Middle frontal gyrus (tissue), 1 donor: ENCODE measurements around the gene SLC26A1.

Source experiments
- DNase-seq: peaks from one replicate; pipeline ENCODE4 v3.0.0-alpha.2; 2015; ENCODE audit warnings: low spot score; ENCODE audit errors: extremely low spot score

The SLC26A1 gene

DNA sequence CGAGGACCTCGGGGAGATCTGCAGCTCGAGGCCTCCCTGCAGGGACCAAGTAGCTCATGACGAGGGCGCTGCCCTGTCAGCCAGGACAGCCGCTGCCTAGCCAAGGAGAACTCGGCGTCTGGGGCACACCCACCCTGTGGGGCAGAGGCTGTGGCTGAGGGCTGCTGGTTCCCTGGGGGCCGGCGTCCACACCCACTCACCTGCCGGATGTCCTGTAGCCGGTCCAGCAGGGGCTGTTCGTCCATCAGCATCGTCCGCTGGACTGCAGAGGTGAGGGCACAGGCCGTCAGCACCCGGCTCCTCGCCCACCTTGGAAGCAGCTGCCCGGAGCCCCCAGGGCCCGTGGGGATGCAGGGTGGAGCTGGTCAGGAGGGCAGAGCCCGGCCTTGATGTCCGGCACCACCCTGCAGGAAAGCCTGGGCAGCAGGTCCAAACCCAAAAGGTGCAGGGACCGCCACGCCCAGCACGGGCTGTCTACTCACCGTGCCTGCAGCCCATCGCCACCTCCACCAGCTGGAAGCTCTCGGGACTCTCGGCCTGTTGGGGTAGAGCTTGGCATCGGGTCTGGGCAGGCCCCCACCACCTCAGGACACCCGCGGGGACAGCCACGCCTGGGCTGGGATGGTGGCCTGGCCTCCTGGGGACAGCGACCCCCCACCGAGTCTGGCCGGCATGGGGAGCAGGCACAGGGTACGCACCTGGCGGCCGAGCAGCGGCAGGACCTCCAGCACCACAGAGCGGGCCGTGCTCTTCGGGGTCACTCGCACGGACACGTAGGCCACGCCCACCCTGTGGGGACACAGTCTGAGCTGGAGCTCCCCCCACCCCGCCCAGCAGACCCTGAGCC, 26.7 kb downstream of the SLC26A1 start:
- DNase-seq: no peak

GRCh38 chr4:965766-966134, 27.5 kb downstream of the SLC26A1 start:
- DNase-seq: no peak

DNA sequence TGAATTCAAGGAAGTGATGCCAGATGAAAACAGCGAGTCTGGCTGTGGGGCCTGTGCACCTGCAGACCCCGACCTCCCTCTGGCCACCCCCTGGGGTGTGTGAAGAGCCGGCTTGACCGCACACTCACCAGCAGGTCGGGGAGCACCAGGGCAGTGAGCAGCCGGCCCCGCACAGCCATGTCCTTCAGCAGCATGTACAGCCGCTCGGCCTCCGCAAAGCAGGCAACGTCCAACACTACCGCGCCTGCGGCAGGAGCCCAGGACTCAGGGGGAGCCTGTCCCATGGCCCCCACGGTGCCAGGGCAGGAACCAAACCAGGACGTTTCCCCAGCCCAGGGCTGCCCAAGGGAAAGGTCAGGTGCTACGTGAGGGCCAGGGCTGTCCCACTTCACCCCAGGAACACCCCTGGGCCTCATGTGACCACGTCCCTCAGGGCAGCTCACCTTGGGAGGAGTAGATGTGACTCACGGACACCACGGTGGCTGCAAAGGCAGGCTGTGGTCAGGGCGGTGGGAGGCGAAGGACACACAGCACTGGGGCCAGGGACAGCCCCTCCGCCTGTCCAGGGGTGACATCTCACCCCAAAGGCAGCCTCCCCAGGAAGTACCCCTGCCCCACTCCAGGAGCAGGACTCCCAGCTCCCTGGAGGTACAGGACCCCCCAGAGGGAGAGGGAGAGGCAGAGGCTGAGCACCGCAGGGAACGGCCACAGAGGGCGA, 28.0 kb downstream of the SLC26A1 start:
- DNase-seq: no peak

DNA sequence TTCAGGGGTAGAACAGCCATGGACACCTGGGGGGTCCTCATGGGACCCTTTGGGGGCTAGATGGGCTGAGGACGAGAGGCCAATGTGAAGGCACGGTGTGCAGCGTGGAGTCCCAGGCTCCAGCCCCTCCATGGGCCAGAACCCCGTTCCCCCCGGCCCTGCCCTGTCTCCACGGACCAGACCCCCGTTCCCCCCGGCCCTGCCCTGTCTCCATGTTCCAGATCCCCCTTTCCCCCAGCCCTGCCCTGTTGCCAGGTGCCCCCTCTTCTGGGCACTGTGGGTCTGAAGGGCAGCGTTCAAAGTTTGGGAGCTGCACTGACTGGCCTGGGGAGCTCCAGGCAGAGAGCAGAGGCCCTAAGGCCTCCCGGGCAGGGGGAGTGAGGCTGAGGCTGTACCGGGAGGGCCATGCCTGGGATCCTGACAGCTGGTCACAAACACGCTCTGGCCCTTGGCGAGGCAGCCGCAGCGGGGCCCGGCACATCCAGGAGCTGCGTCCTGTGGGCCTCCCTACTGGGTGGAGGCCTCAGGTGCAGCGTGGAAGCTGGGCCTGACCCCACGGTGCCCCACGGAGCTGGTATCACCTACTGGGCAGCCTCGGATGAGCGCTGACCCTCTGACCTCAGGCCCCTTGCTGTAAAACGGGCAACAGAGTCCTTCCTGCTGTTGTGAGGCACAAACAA, 28.7 kb downstream of the SLC26A1 start:
- DNase-seq: no peak

DNA sequence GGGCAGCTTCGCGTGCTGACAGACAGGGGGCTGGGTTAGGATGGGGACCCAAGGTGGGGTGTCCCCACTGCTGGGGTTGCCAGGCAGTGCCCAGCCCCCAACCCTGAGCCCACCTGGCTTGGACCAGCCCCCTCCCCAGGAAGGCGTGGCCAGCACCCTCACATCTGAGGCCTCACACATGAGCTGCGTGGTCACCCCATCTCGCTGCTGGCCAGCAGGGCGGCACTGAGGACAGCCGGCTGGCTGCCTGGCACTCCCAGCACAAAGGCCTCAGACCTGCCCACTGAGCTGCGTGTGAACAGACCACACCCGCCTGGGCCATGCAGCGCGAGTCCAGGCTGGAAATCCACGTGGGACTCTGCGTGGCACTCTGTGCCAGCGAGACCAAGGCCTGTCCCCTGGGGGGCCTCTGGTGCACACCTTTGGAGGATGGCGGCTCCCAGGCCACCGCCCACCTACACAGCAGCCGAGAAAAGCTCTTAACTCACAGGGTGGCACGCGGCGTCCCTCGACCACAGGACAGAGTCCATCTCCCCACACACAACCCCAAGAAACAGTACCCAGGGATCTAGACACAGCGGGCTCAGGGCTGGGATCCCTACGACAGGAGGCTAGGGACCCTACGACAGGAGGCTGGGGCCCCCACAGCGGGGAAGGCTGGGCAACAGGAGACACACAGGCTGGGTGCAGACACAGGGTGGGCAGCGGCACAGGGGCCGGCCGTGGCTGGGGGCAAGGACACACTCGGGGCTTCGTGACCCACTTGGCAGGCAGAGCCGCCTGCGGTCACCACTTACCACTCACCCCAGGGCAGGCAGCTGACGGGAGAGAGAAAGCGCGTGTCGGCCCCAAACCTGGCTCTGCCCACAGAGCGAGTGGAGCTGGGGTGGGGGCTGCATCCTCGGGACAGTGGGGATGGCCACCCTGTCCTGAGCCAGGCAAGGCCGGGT, 29.7 kb downstream of the SLC26A1 start:
- DNase-seq: no peak

- no peak for DNase-seq
Observed at GRCh38 chr4:962231-963208, 30.7 kb downstream of the SLC26A1 start.

- DNase-seq: no peak
Observed at GRCh38 chr4:961351-962230, 31.6 kb downstream of the SLC26A1 start.

DNA sequence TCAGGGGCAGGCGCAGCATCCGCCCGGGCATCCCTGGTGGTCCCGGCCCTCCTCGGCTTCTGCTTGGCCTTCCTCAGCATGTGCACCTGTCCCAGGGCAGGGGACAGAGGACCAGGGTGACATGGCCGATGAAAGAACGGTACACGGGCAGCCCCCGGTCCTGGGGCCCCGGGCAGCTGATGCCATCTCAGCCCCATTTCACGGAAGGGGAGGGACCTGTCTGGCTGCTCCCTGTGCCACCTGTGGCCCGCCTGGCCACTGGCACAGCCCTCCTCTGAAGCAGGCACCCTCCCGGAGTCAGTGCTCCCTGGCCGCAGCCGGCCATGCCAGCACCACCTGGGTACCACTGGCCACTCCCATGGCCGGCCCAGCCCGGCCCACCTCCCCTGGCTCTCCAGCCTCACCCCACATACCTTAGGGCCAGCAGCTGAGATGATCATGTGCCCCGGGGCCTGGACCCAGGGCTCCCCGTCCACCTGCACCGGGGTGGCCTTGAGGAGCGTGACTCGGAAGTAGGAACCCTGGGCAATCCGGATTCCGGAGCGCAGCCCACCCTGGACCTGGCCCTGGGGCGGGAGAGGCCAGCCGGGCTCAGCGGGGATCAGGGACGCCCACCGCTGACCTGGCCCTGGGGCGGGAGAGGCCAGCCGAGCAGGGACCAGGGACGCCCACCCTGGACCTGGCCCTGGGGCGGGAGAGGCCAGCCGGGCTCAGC, 32.4 kb downstream of the SLC26A1 start:
- no peak for DNase-seq

- DNase-seq: no peak
Observed at GRCh38 chr4:960140-960635, 33.0 kb downstream of the SLC26A1 start.

- DNase-seq: no peak
Observed at GRCh38 chr4:959338-960139, 33.7 kb downstream of the SLC26A1 start.

GRCh38 chr4:958696-959337, 34.4 kb downstream of the SLC26A1 start:
- DNase-seq: no peak

- no peak for DNase-seq
Observed at GRCh38 chr4:958314-958665, 34.9 kb downstream of the SLC26A1 start.

DNA sequence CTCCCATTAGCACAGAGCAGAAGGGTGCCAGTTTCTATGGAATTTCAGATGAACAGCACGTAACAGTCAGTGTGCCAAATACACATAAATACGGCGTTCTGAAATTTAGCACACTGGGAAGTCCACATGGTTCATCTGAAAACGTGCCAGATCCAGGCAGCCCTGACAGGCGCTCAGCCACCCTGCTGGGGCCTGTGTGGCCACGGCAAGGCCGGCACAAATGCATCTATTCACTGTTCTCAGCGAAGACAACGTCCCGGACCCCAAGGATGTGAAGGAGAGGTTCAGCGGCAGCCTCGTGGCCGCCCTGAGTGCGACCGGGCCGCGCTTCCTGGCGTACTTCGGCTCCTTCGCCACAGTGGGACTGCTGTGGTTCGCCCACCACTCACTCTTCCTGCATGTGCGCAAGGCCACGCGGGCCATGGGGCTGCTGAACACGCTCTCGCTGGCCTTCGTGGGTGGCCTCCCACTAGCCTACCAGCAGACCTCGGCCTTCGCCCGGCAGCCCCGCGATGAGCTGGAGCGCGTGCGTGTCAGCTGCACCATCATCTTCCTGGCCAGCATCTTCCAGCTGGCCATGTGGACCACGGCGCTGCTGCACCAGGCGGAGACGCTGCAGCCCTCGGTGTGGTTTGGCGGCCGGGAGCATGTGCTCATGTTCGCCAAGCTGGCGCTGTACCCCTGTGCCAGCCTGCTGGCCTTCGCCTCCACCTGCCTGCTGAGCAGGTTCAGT, 35.5 kb downstream of the SLC26A1 start:
- no peak for DNase-seq

DNA sequence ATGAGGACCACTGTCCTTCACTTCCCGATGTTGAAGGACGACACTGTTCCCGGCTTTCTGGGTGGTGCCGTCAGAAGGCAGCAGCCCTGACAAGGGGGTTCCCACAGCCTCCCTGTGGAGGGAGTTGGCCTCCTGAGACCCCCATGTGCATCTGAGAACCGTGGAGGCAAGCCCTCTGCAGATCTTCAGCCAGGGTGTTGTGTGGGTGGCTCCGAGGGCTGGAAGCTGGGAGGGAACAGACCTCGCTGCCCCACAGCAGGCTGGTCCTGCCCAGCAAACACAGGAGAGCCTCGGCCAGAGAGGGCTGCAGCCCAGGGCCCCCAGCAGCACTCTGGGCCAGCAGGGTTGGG, 36.0 kb downstream of the SLC26A1 start:
- no peak for DNase-seq

GRCh38 chr4:956531-957230, 36.5 kb downstream of the SLC26A1 start:
- DNase-seq: no peak

- DNase-seq: no peak
Observed at GRCh38 chr4:955931-956381, 37.2 kb downstream of the SLC26A1 start.
